ENCODE measurements around the gene TPSB2.
"Not testable (repeated sequence)": the region's sequence is repeated elsewhere in the genome, so short reads cannot be mapped to it uniquely, and the experiment has no call there.

TPSB2 gene

GRCh38 chr16:1230084-1230470, at the start of gene TPSB2:
TPSB2 (minus strand) TSS chr16:1230184; CDS start chr16:1229951, 233 bp downstream.
- not testable (repeated sequence) for DNase-seq (ENCODE audit: low read depth in 2 of 2)

- no peak for DNase-seq (ENCODE audit: low read depth in 2 of 2)
Measured at GRCh38 chr16:1279081-1279944, 49.3 kb upstream of the TPSB2 start.

GRCh38 chr16:1278477-1278876, 48.5 kb upstream of the TPSB2 start:
- DNase-seq (ENCODE audit: low read depth in 2 of 2), result no peak

GRCh38 chr16:1277617-1278282, 47.8 kb upstream of the TPSB2 start:
- DNase-seq (ENCODE audit: low read depth in 2 of 2), result no peak

GRCh38 chr16:1277151-1277598, 47.2 kb upstream of the TPSB2 start:
- no peak for DNase-seq (ENCODE audit: low read depth in 2 of 2)

GRCh38 chr16:1276580-1276878, 46.5 kb upstream of the TPSB2 start:
- no peak for DNase-seq (ENCODE audit: low read depth in 2 of 2)

GRCh38 chr16:1275791-1276579, 46.0 kb upstream of the TPSB2 start:
- no peak for DNase-seq (ENCODE audit: low read depth in 2 of 2)

GRCh38 chr16:1274767-1275166, 44.8 kb upstream of the TPSB2 start:
- DNase-seq (ENCODE audit: low read depth in 2 of 2), result no peak

GRCh38 chr16:1273816-1274215, 43.8 kb upstream of the TPSB2 start:
- DNase-seq (ENCODE audit: low read depth in 2 of 2), result no peak

- no peak for DNase-seq (ENCODE audit: low read depth in 2 of 2)
Measured at GRCh38 chr16:1272453-1273198, 42.6 kb upstream of the TPSB2 start.

GRCh38 chr16:1271724-1272413, 41.9 kb upstream of the TPSB2 start:
- DNase-seq (ENCODE audit: low read depth in 2 of 2), result not testable (repeated sequence)

- DNase-seq (ENCODE audit: low read depth in 2 of 2), result no peak
Measured at GRCh38 chr16:1271380-1271723, 41.4 kb upstream of the TPSB2 start.

- DNase-seq (ENCODE audit: low read depth in 2 of 2), result not testable (repeated sequence)
Measured at GRCh38 chr16:1269418-1269817, 39.4 kb upstream of the TPSB2 start.

GRCh38 chr16:1265826-1266225, 35.8 kb upstream of the TPSB2 start:
- DNase-seq (ENCODE audit: low read depth in 2 of 2), result no peak

- DNase-seq (ENCODE audit: low read depth in 2 of 2), result no peak
Measured at GRCh38 chr16:1265090-1265630, 35.2 kb upstream of the TPSB2 start.

- no peak for DNase-seq (ENCODE audit: low read depth in 2 of 2)
Measured at GRCh38 chr16:1264345-1265089, 34.5 kb upstream of the TPSB2 start.

- no peak for DNase-seq (ENCODE audit: low read depth in 2 of 2)
Measured at GRCh38 chr16:1263591-1264344, 33.8 kb upstream of the TPSB2 start.

- DNase-seq (ENCODE audit: low read depth in 2 of 2), result no peak
Measured at GRCh38 chr16:1262846-1263221, 32.9 kb upstream of the TPSB2 start.

GRCh38 chr16:1262210-1262845, 32.3 kb upstream of the TPSB2 start:
- DNase-seq (ENCODE audit: low read depth in 2 of 2), result no peak

Data from stimulated activated CD4-positive, alpha-beta T cell treated with anti-CD3 and anti-CD28 coated beads, Interleukin-1b, Interleukin-23, amount 100 ng/mL, for 4 hours (primary cell).